ENCODE results near the gene GRID2.
"Not testable (repeated sequence)": the region's sequence is repeated elsewhere in the genome, so short reads cannot be mapped to it uniquely, and the experiment has no call there.

DNA sequence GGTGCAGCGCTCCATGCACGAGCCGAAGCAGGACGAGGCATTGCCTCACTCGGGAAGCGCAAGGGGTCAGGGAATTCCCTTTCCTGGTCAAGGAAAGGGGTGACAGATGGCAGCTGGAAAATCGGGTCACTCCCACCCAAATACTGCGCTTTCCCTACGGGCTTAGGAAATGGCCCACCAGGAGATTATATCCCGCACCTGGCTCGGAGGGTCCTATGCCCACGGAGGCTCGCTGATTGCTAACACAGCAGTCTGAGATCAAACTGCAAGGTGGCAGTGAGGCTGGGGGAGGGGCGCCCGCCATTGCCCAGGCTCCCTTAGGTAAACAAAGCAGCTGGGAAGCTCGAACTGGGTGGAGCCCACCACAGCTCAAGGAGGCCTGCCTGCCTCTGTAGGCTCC is 1373.2 kb downstream of the GRID2 start:
- TF ChIP-seq, protein P1, sequence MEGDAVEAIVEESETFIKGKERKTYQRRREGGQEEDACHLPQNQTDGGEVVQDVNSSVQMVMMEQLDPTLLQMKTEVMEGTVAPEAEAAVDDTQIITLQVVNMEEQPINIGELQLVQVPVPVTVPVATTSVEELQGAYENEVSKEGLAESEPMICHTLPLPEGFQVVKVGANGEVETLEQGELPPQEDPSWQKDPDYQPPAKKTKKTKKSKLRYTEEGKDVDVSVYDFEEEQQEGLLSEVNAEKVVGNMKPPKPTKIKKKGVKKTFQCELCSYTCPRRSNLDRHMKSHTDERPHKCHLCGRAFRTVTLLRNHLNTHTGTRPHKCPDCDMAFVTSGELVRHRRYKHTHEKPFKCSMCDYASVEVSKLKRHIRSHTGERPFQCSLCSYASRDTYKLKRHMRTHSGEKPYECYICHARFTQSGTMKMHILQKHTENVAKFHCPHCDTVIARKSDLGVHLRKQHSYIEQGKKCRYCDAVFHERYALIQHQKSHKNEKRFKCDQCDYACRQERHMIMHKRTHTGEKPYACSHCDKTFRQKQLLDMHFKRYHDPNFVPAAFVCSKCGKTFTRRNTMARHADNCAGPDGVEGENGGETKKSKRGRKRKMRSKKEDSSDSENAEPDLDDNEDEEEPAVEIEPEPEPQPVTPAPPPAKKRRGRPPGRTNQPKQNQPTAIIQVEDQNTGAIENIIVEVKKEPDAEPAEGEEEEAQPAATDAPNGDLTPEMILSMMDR (optimal IDR thresholded peaks at IDR 0.05 in 1 of 3, IDR thresholded peaks at IDR 0.05 in 1 of 3, conservative IDR thresholded peaks at IDR 0.05 in 1 of 3; ENCODE audit: extremely low read depth in 1 of 3, insufficient read depth in 2 of 3, low read length in 3 of 3): not testable (repeated sequence)
- TF ChIP-seq EZH2 (IDR thresholded peaks at IDR 0.05; ENCODE audit: low read length): not testable (repeated sequence)
